Measurements from ENCODE around the gene SULT1C2. TPM values are rescaled to one million over a fixed set of nuclear protein-coding genes. Genes with fewer than 3 reads are reported as not detected.
"Not testable (repeated sequence)": the region's sequence is repeated elsewhere in the genome, so short reads cannot be mapped to it uniquely, and the experiment has no call there.

The SULT1C2 gene
- total RNA-seq, 1 experiment from 2014 or later, result 3.0 TPM

GRCh38 chr2:108354136-108354535 lies 65.4 kb downstream of the SULT1C2 start:
- no peaks in the 10 kb centered on the region for H3K9me3 ChIP-seq (ENCODE audit: insufficient read depth, low read depth)
- BruUV-seq (replicated peaks), result no TSS peak
- no peaks in the 10 kb centered on the region for H4K20me1 ChIP-seq (ENCODE audit: insufficient read depth)
- TF ChIP-seq CTCF (conservative IDR thresholded peaks at IDR 0.05) (no peak), EZH2 (IDR thresholded peaks at IDR 0.05; ENCODE audit: low read depth) (no peak)
- H3K4me2 ChIP-seq, result no peak overlapping the region
- 0 out of 2 replicates have a peak overlapping the region, but pooled peaks have one; percentile 60 for H2AFZ ChIP-seq
- H3K27me3 ChIP-seq (ENCODE audit: insufficient read depth, low read depth), result no peaks in the 10 kb centered on the region
- H3F3A ChIP-seq (ENCODE audit: insufficient read depth, low read depth), result no peaks in the 10 kb centered on the region
- H3K9me2 ChIP-seq (ENCODE audit: insufficient read depth), result no peaks in the 10 kb centered on the region
- no peak for DNase-seq
- H3K4me3 ChIP-seq, result no peak overlapping the region
- no peaks in the 10 kb centered on the region for H3K36me3 ChIP-seq (ENCODE audit: low read depth)
- CTCF ChIA-PET, result no interaction called here
- no peaks in the 10 kb centered on the region for H3K4me1 ChIP-seq (replicated peaks; ENCODE audit: insufficient read depth)
- intact Hi-C loops (cut with micrococcal nuclease; ENCODE audit: unreplicated experiment), result no loop called here
- POLR2A ChIA-PET (ENCODE audit: unreplicated experiment), result no interaction called here
- no peaks in the 10 kb centered on the region for H3K79me2 ChIP-seq (ENCODE audit: low read depth)
- H3K27ac ChIP-seq, result no peak overlapping the region

GRCh38 chr2:108355906-108356734 lies 67.4 kb downstream of the SULT1C2 start:
- intact Hi-C loops (cut with micrococcal nuclease; ENCODE audit: unreplicated experiment), result no loop called here
- CTCF ChIA-PET, result no interaction called here
- BruUV-seq (replicated peaks), result no TSS peak
- Histone ChIP-seq H3K27ac (no peak overlapping the region), H2AFZ (no peak overlapping the region), H3K36me3 (ENCODE audit: low read depth) (no peaks in the 10 kb centered on the region), H3K79me2 (ENCODE audit: low read depth) (no peaks in the 10 kb centered on the region), H3K9me2 (ENCODE audit: insufficient read depth) (no peaks in the 10 kb centered on the region), H3K4me1 (replicated peaks; ENCODE audit: insufficient read depth) (no peaks in the 10 kb centered on the region), H3K4me3 (no peak overlapping the region), H3K27me3 (ENCODE audit: insufficient read depth, low read depth) (no peaks in the 10 kb centered on the region), H3K9me3 (ENCODE audit: insufficient read depth, low read depth) (no peaks in the 10 kb centered on the region), H3F3A (ENCODE audit: insufficient read depth, low read depth) (no peaks in the 10 kb centered on the region), H3K4me2 (no peak overlapping the region), H4K20me1 (ENCODE audit: insufficient read depth) (no peaks in the 10 kb centered on the region)
- no peak for TF ChIP-seq CTCF (conservative IDR thresholded peaks at IDR 0.05)
- TF ChIP-seq EZH2 (IDR thresholded peaks at IDR 0.05; ENCODE audit: low read depth), result no peak
- POLR2A ChIA-PET (ENCODE audit: unreplicated experiment), result no interaction called here
- no peak for DNase-seq

GRCh38 chr2:108359336-108359735 lies 70.6 kb downstream of the SULT1C2 start:
- H3K9me2 ChIP-seq (ENCODE audit: insufficient read depth); POLR2A ChIA-PET (ENCODE audit: unreplicated experiment); CTCF ChIA-PET; H3K9me3 ChIP-seq (ENCODE audit: insufficient read depth, low read depth); H2AFZ ChIP-seq; intact Hi-C loops (cut with micrococcal nuclease; ENCODE audit: unreplicated experiment); H3K27ac ChIP-seq; H3K4me2 ChIP-seq; H4K20me1 ChIP-seq (ENCODE audit: insufficient read depth); H3K79me2 ChIP-seq (ENCODE audit: low read depth); H3K4me3 ChIP-seq; DNase-seq; H3K4me1 ChIP-seq (replicated peaks; ENCODE audit: insufficient read depth); H3K36me3 ChIP-seq (ENCODE audit: low read depth); H3F3A ChIP-seq (ENCODE audit: insufficient read depth, low read depth); H3K27me3 ChIP-seq (ENCODE audit: insufficient read depth, low read depth); BruUV-seq (replicated peaks): not testable (repeated sequence)

Other genes with a start within 250 kb of the SULT1C2 start
- gene SULT1C3, start 48.9 kb upstream of the SULT1C2 start, total RNA-seq (2021), result not detected in 2 replicates
- gene SULT1C4, start 89.1 kb downstream of the SULT1C2 start, total RNA-seq (2021), result not detected in 2 replicates
- 33.3 and 49.1 TPM in 2 replicates for gene GCC2, start 160.3 kb downstream of the SULT1C2 start, total RNA-seq (2021)
- gene LIMS1, start 245.6 kb downstream of the SULT1C2 start, total RNA-seq (2021), result 58.2 and 61.6 TPM in 2 replicates

All from PC-9 (cell line).